ENCODE data around the gene OLFM1.

The OLFM1 gene

DNA sequence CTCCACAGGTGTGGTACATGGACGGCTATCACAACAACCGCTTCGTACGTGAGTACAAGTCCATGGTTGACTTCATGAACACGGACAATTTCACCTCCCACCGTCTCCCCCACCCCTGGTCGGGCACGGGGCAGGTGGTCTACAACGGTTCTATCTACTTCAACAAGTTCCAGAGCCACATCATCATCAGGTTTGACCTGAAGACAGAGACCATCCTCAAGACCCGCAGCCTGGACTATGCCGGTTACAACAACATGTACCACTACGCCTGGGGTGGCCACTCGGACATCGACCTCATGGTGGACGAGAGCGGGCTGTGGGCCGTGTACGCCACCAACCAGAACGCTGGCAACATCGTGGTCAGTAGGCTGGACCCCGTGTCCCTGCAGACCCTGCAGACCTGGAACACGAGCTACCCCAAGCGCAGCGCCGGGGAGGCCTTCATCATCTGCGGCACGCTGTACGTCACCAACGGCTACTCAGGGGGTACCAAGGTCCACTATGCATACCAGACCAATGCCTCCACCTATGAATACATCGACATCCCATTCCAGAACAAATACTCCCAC, 32.1 kb downstream of the OLFM1 start:
- no peaks in the 10 kb centered on the region for H3K27me3 ChIP-seq (ENCODE audit: insufficient read depth, poor library complexity, severe bottlenecking)
- H3K4me3 ChIP-seq (replicated peaks; ENCODE audit: insufficient read depth, low read length) = no peak overlapping the region
- no peak for DNase-seq (ENCODE audit: low read depth in 1 of 2, low spot score in 1 of 2)
- TF ChIP-seq POLR2AphosphoS5 (IDR thresholded peaks at IDR 0.05; ENCODE audit: low read depth) = no peak
- no peak for TF ChIP-seq SPI1 (IDR thresholded peaks at IDR 0.05; ENCODE audit: borderline replicate concordance, low read depth)
- TF ChIP-seq GABPA (IDR thresholded peaks at IDR 0.05; ENCODE audit: low read depth) = no peak
- TF ChIP-seq, protein P1, sequence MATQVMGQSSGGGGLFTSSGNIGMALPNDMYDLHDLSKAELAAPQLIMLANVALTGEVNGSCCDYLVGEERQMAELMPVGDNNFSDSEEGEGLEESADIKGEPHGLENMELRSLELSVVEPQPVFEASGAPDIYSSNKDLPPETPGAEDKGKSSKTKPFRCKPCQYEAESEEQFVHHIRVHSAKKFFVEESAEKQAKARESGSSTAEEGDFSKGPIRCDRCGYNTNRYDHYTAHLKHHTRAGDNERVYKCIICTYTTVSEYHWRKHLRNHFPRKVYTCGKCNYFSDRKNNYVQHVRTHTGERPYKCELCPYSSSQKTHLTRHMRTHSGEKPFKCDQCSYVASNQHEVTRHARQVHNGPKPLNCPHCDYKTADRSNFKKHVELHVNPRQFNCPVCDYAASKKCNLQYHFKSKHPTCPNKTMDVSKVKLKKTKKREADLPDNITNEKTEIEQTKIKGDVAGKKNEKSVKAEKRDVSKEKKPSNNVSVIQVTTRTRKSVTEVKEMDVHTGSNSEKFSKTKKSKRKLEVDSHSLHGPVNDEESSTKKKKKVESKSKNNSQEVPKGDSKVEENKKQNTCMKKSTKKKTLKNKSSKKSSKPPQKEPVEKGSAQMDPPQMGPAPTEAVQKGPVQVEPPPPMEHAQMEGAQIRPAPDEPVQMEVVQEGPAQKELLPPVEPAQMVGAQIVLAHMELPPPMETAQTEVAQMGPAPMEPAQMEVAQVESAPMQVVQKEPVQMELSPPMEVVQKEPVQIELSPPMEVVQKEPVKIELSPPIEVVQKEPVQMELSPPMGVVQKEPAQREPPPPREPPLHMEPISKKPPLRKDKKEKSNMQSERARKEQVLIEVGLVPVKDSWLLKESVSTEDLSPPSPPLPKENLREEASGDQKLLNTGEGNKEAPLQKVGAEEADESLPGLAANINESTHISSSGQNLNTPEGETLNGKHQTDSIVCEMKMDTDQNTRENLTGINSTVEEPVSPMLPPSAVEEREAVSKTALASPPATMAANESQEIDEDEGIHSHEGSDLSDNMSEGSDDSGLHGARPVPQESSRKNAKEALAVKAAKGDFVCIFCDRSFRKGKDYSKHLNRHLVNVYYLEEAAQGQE (IDR thresholded peaks at IDR 0.05; ENCODE audit: insufficient replicate concordance, low read depth) = no peak
- TF ChIP-seq, protein P2, sequence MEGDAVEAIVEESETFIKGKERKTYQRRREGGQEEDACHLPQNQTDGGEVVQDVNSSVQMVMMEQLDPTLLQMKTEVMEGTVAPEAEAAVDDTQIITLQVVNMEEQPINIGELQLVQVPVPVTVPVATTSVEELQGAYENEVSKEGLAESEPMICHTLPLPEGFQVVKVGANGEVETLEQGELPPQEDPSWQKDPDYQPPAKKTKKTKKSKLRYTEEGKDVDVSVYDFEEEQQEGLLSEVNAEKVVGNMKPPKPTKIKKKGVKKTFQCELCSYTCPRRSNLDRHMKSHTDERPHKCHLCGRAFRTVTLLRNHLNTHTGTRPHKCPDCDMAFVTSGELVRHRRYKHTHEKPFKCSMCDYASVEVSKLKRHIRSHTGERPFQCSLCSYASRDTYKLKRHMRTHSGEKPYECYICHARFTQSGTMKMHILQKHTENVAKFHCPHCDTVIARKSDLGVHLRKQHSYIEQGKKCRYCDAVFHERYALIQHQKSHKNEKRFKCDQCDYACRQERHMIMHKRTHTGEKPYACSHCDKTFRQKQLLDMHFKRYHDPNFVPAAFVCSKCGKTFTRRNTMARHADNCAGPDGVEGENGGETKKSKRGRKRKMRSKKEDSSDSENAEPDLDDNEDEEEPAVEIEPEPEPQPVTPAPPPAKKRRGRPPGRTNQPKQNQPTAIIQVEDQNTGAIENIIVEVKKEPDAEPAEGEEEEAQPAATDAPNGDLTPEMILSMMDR (IDR thresholded peaks at IDR 0.05; ENCODE audit: insufficient read depth, low read length) = no peak
- no peak overlapping the region for H3K27ac ChIP-seq (replicated peaks)

DNA sequence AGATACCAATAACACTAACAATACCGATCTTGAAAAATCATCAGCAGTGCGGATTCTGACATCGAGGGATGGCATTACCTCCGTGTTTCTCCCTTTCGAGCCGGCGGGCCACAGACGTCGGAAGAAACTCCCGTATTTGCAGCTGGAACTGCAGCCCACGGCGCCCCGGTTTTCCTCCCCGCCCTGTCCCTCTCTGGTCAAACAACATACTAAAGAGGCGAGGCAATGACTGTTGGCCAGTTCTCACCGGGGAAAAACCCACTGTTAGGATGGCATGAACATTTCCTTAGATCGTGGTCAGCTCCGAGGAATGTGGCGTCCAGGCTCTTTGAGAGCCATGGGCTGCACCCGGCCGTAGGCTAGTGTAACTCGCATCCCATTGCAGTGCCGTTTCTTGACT, 32.8 kb downstream of the OLFM1 start:
- Histone ChIP-seq H3K27ac (replicated peaks) (no peak overlapping the region), H3K4me3 (replicated peaks; ENCODE audit: insufficient read depth, low read length) (no peak overlapping the region), H3K27me3 (ENCODE audit: insufficient read depth, poor library complexity, severe bottlenecking) (no peaks in the 10 kb centered on the region)
- TF ChIP-seq, protein P2 (IDR thresholded peaks at IDR 0.05; ENCODE audit: insufficient read depth, low read length) = no peak
- TF ChIP-seq, protein P1 (IDR thresholded peaks at IDR 0.05; ENCODE audit: insufficient replicate concordance, low read depth) = no peak
- TF ChIP-seq POLR2AphosphoS5 (IDR thresholded peaks at IDR 0.05; ENCODE audit: low read depth) = no peak
- no peak for TF ChIP-seq GABPA (IDR thresholded peaks at IDR 0.05; ENCODE audit: low read depth)
- no peak for TF ChIP-seq SPI1 (IDR thresholded peaks at IDR 0.05; ENCODE audit: borderline replicate concordance, low read depth)
- no peak for DNase-seq (ENCODE audit: low read depth in 1 of 2, low spot score in 1 of 2)

DNA sequence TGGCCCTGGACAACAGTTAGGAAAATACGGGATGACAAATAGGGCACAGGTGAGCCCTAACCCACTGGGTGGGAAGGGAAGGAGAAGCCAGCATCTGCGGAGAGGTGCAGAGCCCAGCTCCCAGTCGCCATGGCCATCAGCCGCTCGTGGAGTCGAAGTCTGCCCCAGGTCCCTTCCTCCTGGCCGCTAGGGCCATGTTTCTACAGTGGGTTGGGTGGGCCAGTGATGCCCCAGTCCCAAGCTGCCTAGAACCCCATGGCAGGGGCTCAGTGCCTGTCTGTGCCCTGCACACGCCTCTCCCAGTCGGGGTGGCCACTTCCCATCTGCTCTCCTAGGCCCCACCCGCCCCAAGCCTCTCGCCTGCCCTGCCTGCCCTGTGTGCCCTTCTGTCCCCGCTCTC, 34.8 kb downstream of the OLFM1 start:
- H3K27ac ChIP-seq (replicated peaks) = no peak overlapping the region
- H3K4me3 ChIP-seq (replicated peaks; ENCODE audit: insufficient read depth, low read length) = no peak overlapping the region
- no peaks in the 10 kb centered on the region for H3K27me3 ChIP-seq (ENCODE audit: insufficient read depth, poor library complexity, severe bottlenecking)
- DNase-seq (ENCODE audit: low read depth in 1 of 2, low spot score in 1 of 2) = no peak
- TF ChIP-seq, protein P1 (IDR thresholded peaks at IDR 0.05; ENCODE audit: insufficient replicate concordance, low read depth) = no peak
- no peak for TF ChIP-seq SPI1 (IDR thresholded peaks at IDR 0.05; ENCODE audit: borderline replicate concordance, low read depth)

Data from HL-60 (cell line).